Measurements from ENCODE around the gene CLIC5.

DNA sequence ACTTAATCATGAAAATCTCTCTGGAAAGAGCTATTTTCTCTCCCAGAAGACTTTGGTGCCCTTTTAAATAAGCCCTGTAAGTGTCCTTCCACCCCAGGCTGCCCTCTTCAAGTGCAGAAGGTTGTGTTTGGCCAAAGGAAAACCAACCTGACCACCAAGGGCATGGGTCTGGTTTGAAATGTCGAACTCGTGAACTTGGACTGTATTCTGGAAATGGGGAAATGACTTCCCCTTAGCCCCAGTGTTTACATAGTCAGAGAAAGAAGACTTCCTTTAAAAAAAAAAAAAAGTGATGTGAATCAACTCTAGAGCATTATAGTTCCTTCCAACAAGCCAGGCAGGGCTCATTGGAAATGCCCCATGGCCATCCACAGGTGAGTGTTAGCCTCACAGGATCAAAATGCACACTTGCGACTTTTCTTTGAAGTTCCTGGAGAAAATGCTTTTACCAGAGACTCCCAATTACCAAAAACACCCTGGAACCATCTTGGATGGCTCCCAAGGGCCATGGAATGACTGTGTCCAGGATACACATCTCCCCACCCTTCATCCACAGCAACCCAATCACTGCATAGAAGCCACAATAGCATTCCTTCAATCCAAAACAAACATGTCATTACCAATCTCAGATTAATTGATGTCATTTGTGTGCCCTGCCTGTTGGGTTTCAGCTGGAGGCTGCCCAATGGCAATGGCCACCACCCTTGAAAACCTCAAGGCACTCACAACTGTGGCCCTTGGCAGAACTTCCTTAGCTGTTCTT lies 133.8 kb downstream of the CLIC5 start:
- TF ChIP-seq, protein P1, sequence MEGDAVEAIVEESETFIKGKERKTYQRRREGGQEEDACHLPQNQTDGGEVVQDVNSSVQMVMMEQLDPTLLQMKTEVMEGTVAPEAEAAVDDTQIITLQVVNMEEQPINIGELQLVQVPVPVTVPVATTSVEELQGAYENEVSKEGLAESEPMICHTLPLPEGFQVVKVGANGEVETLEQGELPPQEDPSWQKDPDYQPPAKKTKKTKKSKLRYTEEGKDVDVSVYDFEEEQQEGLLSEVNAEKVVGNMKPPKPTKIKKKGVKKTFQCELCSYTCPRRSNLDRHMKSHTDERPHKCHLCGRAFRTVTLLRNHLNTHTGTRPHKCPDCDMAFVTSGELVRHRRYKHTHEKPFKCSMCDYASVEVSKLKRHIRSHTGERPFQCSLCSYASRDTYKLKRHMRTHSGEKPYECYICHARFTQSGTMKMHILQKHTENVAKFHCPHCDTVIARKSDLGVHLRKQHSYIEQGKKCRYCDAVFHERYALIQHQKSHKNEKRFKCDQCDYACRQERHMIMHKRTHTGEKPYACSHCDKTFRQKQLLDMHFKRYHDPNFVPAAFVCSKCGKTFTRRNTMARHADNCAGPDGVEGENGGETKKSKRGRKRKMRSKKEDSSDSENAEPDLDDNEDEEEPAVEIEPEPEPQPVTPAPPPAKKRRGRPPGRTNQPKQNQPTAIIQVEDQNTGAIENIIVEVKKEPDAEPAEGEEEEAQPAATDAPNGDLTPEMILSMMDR (IDR thresholded peaks at IDR 0.05; ENCODE audit: low read length), result no peak
- no peak for TF ChIP-seq EZH2 (IDR thresholded peaks at IDR 0.05; ENCODE audit: borderline replicate concordance, low read length)
